PC-9 (cell line): ENCODE results near the gene IRF4.

ENCODE experiments used
- EZH2 ChIP-seq: fragments of 200-600 bp; sonication (generic); IDR thresholded peaks from 2 replicates; pipeline ENCODE4 v1.8.0; 2017; ENCODE audit warnings: antibody characterized with exemption, low read depth
- TF ChIP-seq, protein P1 (sequence below): fragments of 200-600 bp; sonication (generic); conservative IDR thresholded peaks from 2 replicates; pipeline ENCODE4 v1.6.1; 2017; ENCODE audit warnings: mixed run types, antibody characterized with exemption, mild to moderate bottlenecking, moderate library complexity

GRCh38 chr6:386688-387266 is 4.8 kb upstream of the IRF4 start:
- TF ChIP-seq, protein P1, sequence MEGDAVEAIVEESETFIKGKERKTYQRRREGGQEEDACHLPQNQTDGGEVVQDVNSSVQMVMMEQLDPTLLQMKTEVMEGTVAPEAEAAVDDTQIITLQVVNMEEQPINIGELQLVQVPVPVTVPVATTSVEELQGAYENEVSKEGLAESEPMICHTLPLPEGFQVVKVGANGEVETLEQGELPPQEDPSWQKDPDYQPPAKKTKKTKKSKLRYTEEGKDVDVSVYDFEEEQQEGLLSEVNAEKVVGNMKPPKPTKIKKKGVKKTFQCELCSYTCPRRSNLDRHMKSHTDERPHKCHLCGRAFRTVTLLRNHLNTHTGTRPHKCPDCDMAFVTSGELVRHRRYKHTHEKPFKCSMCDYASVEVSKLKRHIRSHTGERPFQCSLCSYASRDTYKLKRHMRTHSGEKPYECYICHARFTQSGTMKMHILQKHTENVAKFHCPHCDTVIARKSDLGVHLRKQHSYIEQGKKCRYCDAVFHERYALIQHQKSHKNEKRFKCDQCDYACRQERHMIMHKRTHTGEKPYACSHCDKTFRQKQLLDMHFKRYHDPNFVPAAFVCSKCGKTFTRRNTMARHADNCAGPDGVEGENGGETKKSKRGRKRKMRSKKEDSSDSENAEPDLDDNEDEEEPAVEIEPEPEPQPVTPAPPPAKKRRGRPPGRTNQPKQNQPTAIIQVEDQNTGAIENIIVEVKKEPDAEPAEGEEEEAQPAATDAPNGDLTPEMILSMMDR = no peak
- no peak for TF ChIP-seq EZH2
